ENCODE results near the gene BABAM2.

The BABAM2 gene

DNA sequence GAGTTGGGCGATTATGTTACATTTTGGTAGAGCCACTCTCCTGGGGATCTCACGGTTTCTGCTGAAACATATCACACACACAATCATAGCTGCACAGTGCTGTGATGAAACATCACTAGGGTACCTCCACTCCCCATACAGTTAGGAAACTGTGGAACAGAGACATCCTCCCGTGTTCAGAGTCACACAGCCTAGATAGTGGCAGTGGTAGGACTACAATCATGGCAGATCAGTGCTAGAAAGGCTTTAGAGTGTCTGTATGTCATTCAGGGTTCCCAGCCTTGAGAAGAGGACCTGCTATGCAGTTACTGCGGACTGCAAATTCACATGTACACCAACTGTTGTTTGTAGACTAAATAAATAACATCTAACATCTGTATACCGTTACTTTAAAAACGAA, 291.8 kb downstream of the BABAM2 start:
- no peak for ATAC-seq
- Mint-ChIP-seq H3K9me3 (peaks cover 13% of the 10 kb centered on the region), H3K36me3 (ENCODE audit: low read depth) (peaks cover 3% of the 10 kb centered on the region), H3K4me3 (no peak overlapping the region), H3K4me1 (no peaks in the 10 kb centered on the region), H3K27ac (no peak overlapping the region), H3K27me3 (no peaks in the 10 kb centered on the region)
- DNase-seq = no peak

DNA sequence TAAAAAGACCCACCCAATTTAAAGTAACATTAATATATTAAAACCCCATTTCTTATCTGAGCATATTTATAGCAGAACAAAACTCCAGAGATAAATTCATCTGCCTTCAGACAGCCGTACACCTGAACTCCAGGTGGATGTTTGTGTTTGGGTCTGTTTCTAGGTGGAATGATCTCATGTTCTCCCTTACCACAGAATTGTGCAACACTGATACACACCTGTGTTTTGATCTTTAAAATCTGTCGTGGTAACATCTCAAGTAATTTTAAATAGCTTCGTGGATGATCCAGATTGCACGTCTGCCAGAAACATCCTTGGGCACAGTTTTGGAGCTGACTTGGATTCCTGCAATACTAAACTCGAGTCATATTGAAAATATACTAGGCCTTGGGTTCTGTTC, 294.6 kb downstream of the BABAM2 start:
- Mint-ChIP-seq H3K27me3 (no peaks in the 10 kb centered on the region), H3K36me3 (ENCODE audit: low read depth) (no peaks in the 10 kb centered on the region), H3K4me3 (no peak overlapping the region), H3K9me3 (no peaks in the 10 kb centered on the region), H3K4me1 (no peaks in the 10 kb centered on the region), H3K27ac (no peak overlapping the region)
- DNase-seq = no peak
- ATAC-seq = no peak

DNA sequence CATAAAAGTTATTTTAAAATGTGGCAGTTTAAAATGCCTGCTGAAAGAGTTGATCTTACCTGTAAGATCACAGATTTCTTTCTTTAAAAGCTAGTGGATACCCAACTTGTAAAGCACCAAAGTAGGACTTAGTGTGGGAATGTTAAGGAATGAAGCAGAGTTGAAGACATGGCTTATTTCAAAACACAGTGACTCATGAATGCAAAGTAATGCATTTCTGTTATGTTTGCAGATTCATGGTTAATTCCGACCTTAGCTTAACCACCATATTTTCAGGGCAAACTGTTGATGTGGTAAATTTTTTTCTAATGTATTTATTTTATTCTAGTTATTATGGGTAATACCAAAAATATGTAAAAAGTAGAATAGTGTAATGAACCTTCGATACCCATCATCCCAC, 295.4 kb downstream of the BABAM2 start:
- H3K4me3 Mint-ChIP-seq = no peak overlapping the region

DNA sequence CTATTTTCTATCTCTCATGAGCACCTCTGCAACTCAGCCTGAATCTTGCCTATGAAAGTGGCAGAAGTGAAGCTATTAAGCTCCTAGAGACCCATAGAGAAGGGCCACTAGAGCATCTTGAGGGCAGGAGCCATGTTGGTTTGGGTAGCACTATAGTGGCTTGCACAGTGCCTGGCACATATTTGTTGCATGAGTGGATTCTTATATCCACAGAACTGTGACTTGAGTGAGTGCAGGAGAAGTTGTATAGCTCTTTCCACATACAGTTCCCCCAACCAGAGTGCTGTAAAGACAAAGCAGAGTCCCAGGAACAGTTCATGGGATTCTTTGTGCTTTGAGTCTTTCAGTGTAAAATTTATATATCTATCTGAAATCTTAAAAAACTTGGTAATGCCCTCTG, 296.7 kb downstream of the BABAM2 start:
- Mint-ChIP-seq H3K27ac (no peak overlapping the region), H3K27me3 (no peaks in the 10 kb centered on the region), H3K9me3 (no peaks in the 10 kb centered on the region), H3K4me1 (no peaks in the 10 kb centered on the region), H3K36me3 (ENCODE audit: low read depth) (no peaks in the 10 kb centered on the region), H3K4me3 (no peak overlapping the region)
- ATAC-seq (no peak), DNase-seq (no peak)

More for the DNA sequence above, 295.4 kb downstream of the BABAM2 start:
- Mint-ChIP-seq H3K27me3 (no peaks in the 10 kb centered on the region), H3K27ac (no peak overlapping the region), H3K4me1 (no peaks in the 10 kb centered on the region), H3K9me3 (no peaks in the 10 kb centered on the region), H3K36me3 (ENCODE audit: low read depth) (no peaks in the 10 kb centered on the region)
- no peak for ATAC-seq
- DNase-seq = no peak

DNA sequence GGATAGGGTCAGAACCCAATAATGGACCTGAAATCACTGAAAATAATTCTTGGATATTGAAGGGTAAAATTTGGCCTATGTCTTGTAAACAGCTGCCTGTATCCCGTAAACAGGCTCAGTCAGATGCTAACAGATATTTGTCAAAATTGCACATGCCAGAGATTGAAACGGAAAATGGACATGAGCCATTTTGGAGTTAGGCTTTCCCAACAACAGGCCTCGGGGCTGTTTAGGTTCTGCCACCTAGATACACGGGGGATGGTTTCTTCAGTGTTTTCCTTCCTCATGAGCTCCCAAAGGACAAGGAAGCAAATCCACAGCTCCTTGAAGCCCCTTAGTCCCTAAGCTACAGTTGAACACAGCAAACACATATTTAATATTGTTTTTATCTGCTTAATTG, 297.9 kb downstream of the BABAM2 start:
- H3K9me3 Mint-ChIP-seq = no peaks in the 10 kb centered on the region
- no peaks in the 10 kb centered on the region for H3K36me3 Mint-ChIP-seq (ENCODE audit: low read depth)
- DNase-seq (no peak), ATAC-seq (no peak)
- H3K4me3 Mint-ChIP-seq = no peak overlapping the region
- H3K27ac Mint-ChIP-seq = no peak overlapping the region
- no peaks in the 10 kb centered on the region for H3K4me1 Mint-ChIP-seq
- no peaks in the 10 kb centered on the region for H3K27me3 Mint-ChIP-seq

DNA sequence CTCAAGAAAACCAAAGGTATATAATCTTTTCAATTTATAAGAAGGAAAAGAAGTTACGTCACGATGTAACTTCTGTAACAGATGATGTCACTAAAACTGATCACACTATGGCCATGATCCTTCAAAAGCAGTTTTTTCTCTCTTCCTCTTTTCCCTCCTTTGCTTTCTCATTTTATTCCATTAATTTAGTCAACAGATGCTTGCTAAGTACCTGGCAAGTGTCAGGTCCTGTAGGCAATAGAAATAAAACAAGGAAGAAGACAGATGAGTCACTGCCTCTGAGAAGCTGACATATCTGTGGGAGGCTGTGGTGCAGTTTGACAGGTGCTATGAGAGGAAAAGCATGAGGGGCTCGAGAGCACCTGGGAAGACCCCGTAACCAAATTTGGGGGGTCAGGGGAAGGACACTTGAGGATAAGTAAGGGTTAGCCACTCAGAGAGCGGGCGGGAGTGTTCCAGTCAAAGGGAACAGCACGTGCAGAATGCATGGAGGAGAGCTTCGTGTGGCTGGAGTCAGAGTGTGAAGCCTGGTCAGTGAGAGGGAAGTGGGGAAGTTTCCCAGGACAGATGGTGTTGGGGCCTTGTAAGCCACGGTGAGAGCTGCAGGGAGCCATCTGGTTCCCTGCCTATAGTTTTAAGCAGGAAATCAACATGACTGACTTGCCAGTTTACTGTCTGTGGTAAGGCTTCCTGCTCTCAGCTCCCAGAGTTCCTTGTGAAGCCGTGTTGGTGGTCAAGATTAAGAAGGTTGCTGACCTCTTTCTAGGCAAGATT, 303.3 kb downstream of the BABAM2 start:
- Mint-ChIP-seq H3K4me3 (no peak overlapping the region), H3K27ac (no peak overlapping the region), H3K27me3 (no peaks in the 10 kb centered on the region), H3K9me3 (no peaks in the 10 kb centered on the region), H3K4me1 (peaks cover 4% of the 10 kb centered on the region), H3K36me3 (ENCODE audit: low read depth) (no peaks in the 10 kb centered on the region)
- no peak for DNase-seq
- no peak for ATAC-seq

DNA sequence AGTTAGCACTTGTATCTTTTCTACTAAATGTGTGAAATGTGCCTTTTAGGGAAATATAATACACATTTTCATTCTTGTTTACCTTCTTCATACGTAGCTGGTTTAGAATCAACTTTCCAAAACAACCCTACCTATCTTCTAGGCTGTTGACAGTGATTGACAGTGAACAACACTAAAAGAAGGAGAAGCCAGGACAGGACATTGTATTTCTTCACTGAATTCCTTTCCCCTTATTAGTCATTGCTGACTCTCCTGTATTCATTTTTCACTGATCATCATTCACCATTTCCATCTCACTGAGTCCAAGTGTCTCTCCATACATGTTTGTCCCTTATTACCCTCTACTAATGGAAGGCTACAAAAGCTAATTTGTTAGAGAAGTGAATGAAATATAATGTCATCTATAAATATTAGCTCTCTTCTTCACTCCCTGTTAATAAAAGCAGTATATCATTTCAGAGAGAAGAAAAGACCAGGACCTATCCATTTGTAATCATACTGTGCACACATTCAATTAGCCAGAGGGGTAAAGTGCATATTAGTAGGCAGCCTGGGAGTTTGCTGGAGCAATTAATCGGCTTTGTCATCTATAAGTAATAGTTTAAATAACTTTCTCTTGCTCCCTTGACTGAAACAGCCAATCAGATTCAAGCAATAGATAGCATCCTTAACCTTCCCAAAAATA, 309.6 kb downstream of the BABAM2 start:
- peaks cover 9% of the 10 kb centered on the region for H3K36me3 Mint-ChIP-seq (ENCODE audit: low read depth)
- no peaks in the 10 kb centered on the region for H3K4me1 Mint-ChIP-seq
- H3K4me3 Mint-ChIP-seq = no peak overlapping the region
- no peak for DNase-seq
- ATAC-seq = no peak
- no peaks in the 10 kb centered on the region for H3K9me3 Mint-ChIP-seq
- no peaks in the 10 kb centered on the region for H3K27me3 Mint-ChIP-seq
- H3K27ac Mint-ChIP-seq = no peak overlapping the region

DNA sequence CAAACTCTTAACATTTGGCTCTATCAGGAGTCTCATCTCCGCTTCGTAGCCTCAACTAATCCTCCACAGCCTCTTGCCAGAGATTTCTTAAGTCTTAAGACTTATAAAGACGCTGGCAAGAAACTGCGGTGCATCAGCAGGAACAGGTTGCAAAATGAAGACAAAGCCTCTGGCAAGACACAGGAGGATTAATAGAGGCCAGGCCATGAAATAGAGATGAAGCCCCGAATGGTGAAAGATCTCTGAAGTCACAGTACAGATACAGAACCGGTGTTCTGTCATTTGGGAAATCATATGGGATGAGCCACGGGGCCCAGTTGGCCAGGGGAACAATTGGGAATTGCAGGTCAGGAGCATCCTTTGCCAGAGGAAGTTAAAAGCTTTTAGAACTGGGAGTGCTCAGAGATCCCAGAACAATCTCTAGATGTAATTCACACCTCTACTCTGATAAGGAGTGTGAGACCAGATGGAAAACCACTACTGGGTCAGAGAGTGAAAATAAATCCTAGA, 311.2 kb downstream of the BABAM2 start:
- H3K27me3 Mint-ChIP-seq = no peaks in the 10 kb centered on the region
- ATAC-seq = no peak
- H3K4me1 Mint-ChIP-seq = no peaks in the 10 kb centered on the region
- no peak overlapping the region for H3K4me3 Mint-ChIP-seq
- no peak for DNase-seq
- no peaks in the 10 kb centered on the region for H3K9me3 Mint-ChIP-seq
- peaks cover 9% of the 10 kb centered on the region for H3K36me3 Mint-ChIP-seq (ENCODE audit: low read depth)
- no peak overlapping the region for H3K27ac Mint-ChIP-seq

DNA sequence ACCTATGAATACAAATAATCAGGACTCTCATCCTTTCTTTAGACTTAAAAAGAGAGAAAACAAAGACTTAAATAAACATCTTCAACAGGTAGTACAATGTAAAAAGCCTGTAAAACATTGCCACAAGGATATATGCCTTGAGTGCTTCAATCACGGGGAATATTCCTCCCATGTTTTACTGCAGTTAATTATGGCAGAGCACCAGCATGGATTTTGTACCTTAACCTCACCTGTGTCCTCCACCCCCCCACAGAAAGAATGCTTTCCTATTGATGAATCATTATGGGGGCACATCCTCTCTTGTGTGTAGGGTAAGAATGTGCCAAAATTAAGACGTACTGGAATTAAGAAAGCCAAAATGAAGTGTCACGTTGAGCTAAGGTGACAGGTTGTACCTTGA, 312.2 kb downstream of the BABAM2 start:
- no peak overlapping the region for H3K27ac Mint-ChIP-seq
- DNase-seq (no peak), ATAC-seq (no peak)
- H3K36me3 Mint-ChIP-seq (ENCODE audit: low read depth) = peaks cover 9% of the 10 kb centered on the region
- no peaks in the 10 kb centered on the region for H3K4me1 Mint-ChIP-seq
- H3K4me3 Mint-ChIP-seq = no peak overlapping the region
- H3K27me3 Mint-ChIP-seq = no peaks in the 10 kb centered on the region
- no peaks in the 10 kb centered on the region for H3K9me3 Mint-ChIP-seq

DNA sequence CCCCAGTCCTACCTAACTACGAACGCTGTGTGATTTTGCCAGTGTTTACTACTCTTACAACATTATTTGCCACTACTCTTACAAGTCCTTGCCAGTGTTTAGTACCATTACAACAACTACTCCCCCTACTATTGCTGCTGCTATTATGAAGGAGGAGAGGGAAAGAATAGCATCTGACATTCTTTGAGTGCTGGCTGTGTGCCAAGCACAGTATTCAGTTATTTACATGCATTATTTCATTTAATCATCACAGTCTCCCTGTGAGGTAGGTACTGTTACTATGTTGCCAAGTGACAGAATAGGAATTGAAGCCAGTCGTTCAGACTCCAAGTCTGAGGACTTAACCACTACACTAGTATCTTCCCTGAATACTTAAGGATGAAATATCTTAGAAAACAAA, 316.2 kb downstream of the BABAM2 start:
- H3K9me3 Mint-ChIP-seq = no peaks in the 10 kb centered on the region
- no peak overlapping the region for H3K27ac Mint-ChIP-seq
- H3K27me3 Mint-ChIP-seq = no peaks in the 10 kb centered on the region
- ATAC-seq = no peak
- H3K36me3 Mint-ChIP-seq (ENCODE audit: low read depth) = peaks cover 9% of the 10 kb centered on the region
- no peak for DNase-seq
- H3K4me3 Mint-ChIP-seq = no peak overlapping the region
- H3K4me1 Mint-ChIP-seq = no peaks in the 10 kb centered on the region

DNA sequence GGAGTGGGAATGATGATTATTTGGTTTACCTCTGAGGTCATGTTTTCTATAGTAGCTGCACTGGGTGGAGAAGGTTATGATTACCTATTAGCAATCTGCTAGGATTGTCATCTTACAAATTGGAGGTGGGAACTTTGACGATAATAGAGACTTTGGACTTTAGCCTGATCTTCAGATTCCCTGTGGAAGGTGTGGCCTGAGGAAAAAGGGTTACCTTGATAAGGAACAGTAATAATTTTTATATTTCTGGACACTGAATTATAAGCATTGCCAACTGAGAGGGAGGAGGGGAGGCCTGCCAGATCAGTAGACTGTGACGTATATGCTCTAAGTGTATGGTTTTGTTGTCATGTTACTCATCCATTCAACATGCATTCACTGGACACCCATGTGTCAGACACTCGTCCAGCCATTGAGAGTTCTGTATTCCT, 318.7 kb downstream of the BABAM2 start:
- Mint-ChIP-seq H3K36me3 (ENCODE audit: low read depth) (peaks cover 4% of the 10 kb centered on the region), H3K4me1 (no peaks in the 10 kb centered on the region), H3K9me3 (no peaks in the 10 kb centered on the region), H3K4me3 (no peak overlapping the region), H3K27ac (no peak overlapping the region), H3K27me3 (no peaks in the 10 kb centered on the region)
- no peak for DNase-seq
- no peak for ATAC-seq

DNA sequence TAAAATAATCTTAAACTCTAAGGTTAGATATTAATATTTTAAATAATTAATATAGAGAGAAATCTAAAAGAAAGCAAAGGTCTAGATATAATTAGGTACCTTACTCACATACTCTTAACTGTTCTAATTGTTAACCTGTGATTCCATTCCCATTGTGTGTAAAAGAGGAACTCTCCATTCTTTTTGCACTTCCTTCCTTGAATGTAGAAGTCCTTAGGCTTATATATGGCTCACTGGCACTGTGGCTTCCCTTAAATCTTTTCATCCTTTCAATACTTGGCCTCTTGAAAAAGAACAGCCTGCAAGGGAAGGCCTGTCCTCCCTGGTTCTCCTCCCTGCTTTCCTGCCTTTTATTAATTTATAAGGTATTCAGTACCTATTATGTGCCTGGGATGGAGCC, 319.3 kb downstream of the BABAM2 start:
- no peak for DNase-seq
- no peak overlapping the region for H3K4me3 Mint-ChIP-seq
- no peaks in the 10 kb centered on the region for H3K4me1 Mint-ChIP-seq
- H3K36me3 Mint-ChIP-seq (ENCODE audit: low read depth) = peaks cover under 1% of the 10 kb centered on the region
- H3K27ac Mint-ChIP-seq = no peak overlapping the region
- no peak for ATAC-seq
- no peaks in the 10 kb centered on the region for H3K9me3 Mint-ChIP-seq
- H3K27me3 Mint-ChIP-seq = no peaks in the 10 kb centered on the region

DNA sequence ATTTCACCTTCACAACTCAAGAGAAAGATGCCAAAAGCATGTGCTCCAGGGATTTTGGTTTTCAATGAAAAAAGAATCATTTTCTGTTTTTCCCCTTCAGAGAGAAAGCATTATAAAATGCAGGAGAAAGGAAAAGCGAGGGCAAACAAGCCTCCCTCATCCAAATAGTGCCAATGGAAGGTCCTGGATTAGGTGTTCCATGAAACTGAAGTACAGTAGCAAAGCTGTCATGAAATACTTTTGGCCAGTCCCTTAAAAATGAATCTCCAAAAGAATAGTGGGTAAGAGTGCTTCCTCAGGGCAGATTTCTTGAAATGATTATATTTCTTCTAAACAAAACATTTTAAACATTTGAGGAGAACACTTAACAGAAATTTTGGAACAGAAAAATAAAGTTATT, 320.0 kb downstream of the BABAM2 start:
- Mint-ChIP-seq H3K4me1 (no peaks in the 10 kb centered on the region), H3K27me3 (no peaks in the 10 kb centered on the region), H3K36me3 (ENCODE audit: low read depth) (no peaks in the 10 kb centered on the region), H3K9me3 (no peaks in the 10 kb centered on the region), H3K27ac (no peak overlapping the region), H3K4me3 (no peak overlapping the region)
- ATAC-seq (no peak), DNase-seq (no peak)

DNA sequence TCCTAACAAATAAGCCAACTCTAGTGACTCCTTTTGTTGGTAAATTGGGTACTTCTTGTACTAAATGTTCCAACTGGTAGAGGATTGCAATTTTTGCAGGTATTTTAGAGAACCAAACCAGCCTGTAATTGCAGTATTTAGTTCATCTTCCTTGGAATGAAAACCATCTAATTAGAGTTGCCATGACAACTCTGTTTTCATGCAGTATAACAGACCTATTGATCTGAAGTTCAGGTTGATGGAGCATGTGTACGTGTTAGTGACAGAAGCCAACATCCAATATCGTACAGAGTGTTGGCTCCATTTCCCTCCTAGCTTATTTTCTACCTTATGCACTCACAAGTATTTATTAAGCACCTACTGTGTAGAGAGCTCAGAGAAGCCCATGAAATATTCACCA, 325.8 kb downstream of the BABAM2 start:
- ATAC-seq (no peak), DNase-seq (no peak)
- Mint-ChIP-seq H3K4me3 (no peak overlapping the region), H3K9me3 (no peaks in the 10 kb centered on the region), H3K4me1 (no peaks in the 10 kb centered on the region), H3K27me3 (no peaks in the 10 kb centered on the region), H3K36me3 (ENCODE audit: low read depth) (no peaks in the 10 kb centered on the region), H3K27ac (no peak overlapping the region)

DNA sequence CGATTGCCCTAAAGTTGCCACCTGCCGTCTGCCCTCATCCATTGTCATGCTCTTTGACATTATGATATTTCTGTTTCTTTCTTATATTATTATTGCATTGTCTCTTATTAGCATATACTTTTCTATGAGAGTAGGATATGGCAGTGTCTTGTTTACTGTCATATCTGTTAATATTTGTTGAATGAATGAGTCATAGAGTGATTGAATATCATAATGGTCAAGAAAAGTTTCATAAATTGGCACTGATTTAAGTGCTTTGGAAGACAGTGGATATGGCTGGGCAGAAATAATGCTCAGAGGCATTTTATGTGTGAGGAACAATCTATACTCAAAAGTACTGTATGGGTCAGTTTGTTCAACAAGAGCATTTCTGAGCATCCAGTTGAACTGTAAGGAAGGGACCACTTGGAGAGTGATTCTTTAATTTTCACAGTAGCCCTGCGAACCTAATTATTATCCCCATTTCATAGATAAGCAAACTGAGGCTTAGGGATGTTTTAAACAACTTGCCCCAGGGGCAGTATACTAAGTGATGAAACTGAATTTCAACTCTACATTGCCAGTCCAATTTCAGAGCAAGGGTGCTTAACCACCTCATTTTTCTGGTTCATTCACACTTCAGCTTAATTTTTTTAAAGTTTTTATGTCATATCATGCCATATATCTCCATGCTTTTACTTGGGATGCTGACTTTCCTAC, 326.7 kb downstream of the BABAM2 start:
- DNase-seq = no peak
- ATAC-seq = no peak
- H3K4me3 Mint-ChIP-seq = no peak overlapping the region
- no peak overlapping the region for H3K27ac Mint-ChIP-seq
- H3K9me3 Mint-ChIP-seq = no peaks in the 10 kb centered on the region
- H3K36me3 Mint-ChIP-seq (ENCODE audit: low read depth) = no peaks in the 10 kb centered on the region
- H3K27me3 Mint-ChIP-seq = no peaks in the 10 kb centered on the region
- H3K4me1 Mint-ChIP-seq = no peaks in the 10 kb centered on the region
